DND-41 (cell line): ENCODE measurements around the gene JAZF1.

ENCODE experiments used
- CTCF ChIP-seq: IDR thresholded peaks from 2 replicates; pipeline ENCODE4 v1.5.1; 2012; ENCODE audit warnings: borderline replicate concordance, low read length, moderate library complexity, mild to moderate bottlenecking; ENCODE audit not compliant: poor library complexity, severe bottlenecking; ENCODE audit errors: extremely low read depth
- EZH2 ChIP-seq: IDR thresholded peaks from 3 replicates; pipeline ENCODE4 v1.6.1; 2012; ENCODE audit warnings: borderline replicate concordance, low read depth, mild to moderate bottlenecking, moderate library complexity, low read length, inconsistent platforms; ENCODE audit not compliant: severe bottlenecking

- TF ChIP-seq EZH2 (no peak), CTCF (no peak)
Measured at GRCh38 chr7:28044825-28045224, 135.8 kb downstream of the JAZF1 start.
